Heart left ventricle (tissue), 16 donors: ENCODE data around the gene SHC3. TPM values are rescaled to one million over a fixed set of nuclear protein-coding genes. Genes with fewer than 3 reads are reported as not detected.

Experiments used
- ATAC-seq, 4 donors: fragments of 200-7000 bp; cut with Tn5 transposase; one replicate each; pipeline ENCODE4 v1.9.1; 2020 to 2022; ENCODE audit warnings: moderate library complexity in 4 of 4, mild to moderate bottlenecking in 3 of 4, moderate number of reproducible peaks in 1 of 4
- DNase-seq, 5 donors: peaks; one replicate each; pipeline ENCODE4 v3.0.0-alpha.2; 2020
- H3K27ac ChIP-seq, 12 donors: fragments of 200-600 bp; sonication (generic) in 4 of 12; one replicate each; pipeline versions ENCODE4 v1.5.0 to v1.8.0; 2016 to 2022; ENCODE audit warnings: mild to moderate bottlenecking in 2 of 12
- H3K27me3 ChIP-seq, 9 donors: fragments of 200-600 bp; sonication (generic) in 2 of 9; one replicate each; pipeline versions ENCODE4 v1.5.1 to v1.8.0; 2016 to 2022; ENCODE audit warnings: mild to moderate bottlenecking in 3 of 9
- H3K36me3 ChIP-seq, 9 donors: fragments of 200-600 bp; sonication (generic) in 2 of 9; one replicate each; pipeline versions ENCODE4 v1.5.0 to v1.8.0; 2018 to 2022; ENCODE audit warnings: mild to moderate bottlenecking in 2 of 9
- H3K4me1 ChIP-seq, 12 donors: fragments of 200-600 bp; sonication (generic) in 4 of 12; one replicate each; pipeline versions ENCODE4 v1.5.0 to v1.8.0; 2016 to 2022; ENCODE audit warnings: mild to moderate bottlenecking in 3 of 12
- H3K4me3 ChIP-seq, 12 donors: fragments of 200-600 bp; sonication (generic) in 4 of 12; one replicate each; pipeline versions ENCODE4 v1.5.0 to v1.8.0; 2017 to 2022; ENCODE audit warnings: mild to moderate bottlenecking in 9 of 12, moderate library complexity in 4 of 12
- H3K9me3 ChIP-seq, 12 donors: fragments of 200-600 bp; sonication (generic) in 4 of 12; one replicate each; pipeline versions ENCODE4 v1.5.0 to v1.8.0; 2016 to 2022; ENCODE audit warnings: mild to moderate bottlenecking in 1 of 12
- POLR2A ChIP-seq, 2 donors: fragments of 450-650 bp; IDR thresholded peaks; one replicate each; pipeline ENCODE4 v1.6.1; 2017; ENCODE audit warnings: antibody characterized with exemption in 2 of 2, mild to moderate bottlenecking in 2 of 2, moderate library complexity in 2 of 2
- WGBS, 4 donors: extraction: QIAGEN DNeasy Blood & Tissue Kit in 2 of 4; methylation state at CpG; one replicate each; pipeline versions ENCODE4 v1.1.5 to v1.1.7; 2013 to 2018; 5-methylcytosine and 5-hydroxymethylcytosine counted together
- intact Hi-C, 10 donors: fragments of 100-400 bp; cut with DNase I; formaldehyde crosslinking; loops; one replicate each; pipeline versions ENCODE4 v1.11.1 to v1.14.2; 2022
- polyA plus RNA-seq, 2 donors: library from polyadenylated mRNA; stranded (reverse); fragments of 200-250 nt; gene quantifications; one replicate each; pipeline ENCODE4 v1.2.3, GENCODE V29; 2013
- total RNA-seq, 9 donors: library from RNA; depleted of rRNA in 2 of 9; stranded (reverse); fragments of >200 nt in 2 of 9; fragmentation: NEBNext Ultra II Directional in 3 of 9; extraction: Animal tissue kit (Norgen Biotek cat#: 25700) in 3 of 9; gene quantifications; one replicate each; pipeline versions ENCODE4 v1.1.0 to v1.2.4, GENCODE V29; 2016 to 2023
- TF ChIP-seq, protein P1 (sequence below), 12 donors: fragments of 200-600 bp; sonication (generic) in 4 of 12; IDR thresholded peaks; one replicate each; pipeline versions ENCODE4 v1.5.0 to v1.8.0; 2018 to 2022; ENCODE audit warnings: antibody characterized with exemption in 12 of 12, mild to moderate bottlenecking in 5 of 12
- donor health status: ischemic (EF 13 %, LVEDD 7.1; RV severe dilation, severe dysfunction).
- donor health status: healthy with polysubstance abuse.
- donor health status: DM: no; HTN: yes; CAD: no.
- donor health status: DM: no; HTN: no; CAD: no.
- donor health status: ischemic (EF 25% LVEDD 6.9; RV normal size, moderate dysfunction).
- donor health status: ischemic (EF 25% LVEDD 5.7; RV mildly dilated, moderate dysfunction).
- donor health status: healthy.
- donor health status: DM: yes; HTN: yes; CAD: no.
- donor health status: ischemic (EF 35%, LVEDD 5.7; RV mildly dilated, moderate dysfunction).
- donor health status: nonischemic (EF 11% LVEDD 7.7; RV severe dilation, severe dysfunction).
- donor health status: DM: yes; HTN: yes; CAD: no.
- donor health status: PGD.
- donor health status: ischemic (EF 29% LVEDD 5.4; RV normal size, mild dysfunction).
- donor health status: nonischemic (EF 23%, LVEDD 6.1; RV moderate dilation, normal function).

The SHC3 gene
- total and polyA plus RNA-seq, 11 donors = 0.20 to 4.3 (median 0.52) TPM

DNA sequence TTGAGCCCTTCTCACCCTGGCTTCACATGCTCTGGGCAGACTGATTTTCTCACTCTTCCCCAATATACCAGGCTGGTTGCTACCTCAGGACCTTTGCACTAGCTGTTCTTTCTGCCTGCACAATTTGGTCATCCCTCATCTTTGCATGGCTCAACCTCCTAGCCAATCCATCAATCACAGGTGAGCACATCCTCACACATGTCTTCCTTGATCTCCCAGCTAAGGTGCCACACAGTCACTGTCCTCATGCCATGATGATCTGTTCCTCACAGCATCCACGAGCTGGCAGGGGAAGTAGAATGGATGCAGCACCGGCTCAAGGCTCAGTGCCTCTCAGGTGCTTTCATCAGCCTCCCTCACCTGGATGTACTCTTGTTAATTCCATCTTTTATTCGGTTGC, 218.0 kb downstream of the SHC3 start:
- H3K36me3 ChIP-seq = no peaks in the 10 kb centered on the region
- peaks cover 0 to 14% (median 0%) of the 10 kb centered on the region in 9 donors for H3K27me3 ChIP-seq
- H3K9me3 ChIP-seq = no peaks in the 10 kb centered on the region
- H3K4me1 ChIP-seq = peaks cover 0 to 3% (median 0%) of the 10 kb centered on the region in 12 donors
- H3K27ac ChIP-seq = no peak overlapping the region
- no peak overlapping the region for H3K4me3 ChIP-seq
- DNase-seq (no peak), ATAC-seq (no peak)
- TF ChIP-seq, protein P1, sequence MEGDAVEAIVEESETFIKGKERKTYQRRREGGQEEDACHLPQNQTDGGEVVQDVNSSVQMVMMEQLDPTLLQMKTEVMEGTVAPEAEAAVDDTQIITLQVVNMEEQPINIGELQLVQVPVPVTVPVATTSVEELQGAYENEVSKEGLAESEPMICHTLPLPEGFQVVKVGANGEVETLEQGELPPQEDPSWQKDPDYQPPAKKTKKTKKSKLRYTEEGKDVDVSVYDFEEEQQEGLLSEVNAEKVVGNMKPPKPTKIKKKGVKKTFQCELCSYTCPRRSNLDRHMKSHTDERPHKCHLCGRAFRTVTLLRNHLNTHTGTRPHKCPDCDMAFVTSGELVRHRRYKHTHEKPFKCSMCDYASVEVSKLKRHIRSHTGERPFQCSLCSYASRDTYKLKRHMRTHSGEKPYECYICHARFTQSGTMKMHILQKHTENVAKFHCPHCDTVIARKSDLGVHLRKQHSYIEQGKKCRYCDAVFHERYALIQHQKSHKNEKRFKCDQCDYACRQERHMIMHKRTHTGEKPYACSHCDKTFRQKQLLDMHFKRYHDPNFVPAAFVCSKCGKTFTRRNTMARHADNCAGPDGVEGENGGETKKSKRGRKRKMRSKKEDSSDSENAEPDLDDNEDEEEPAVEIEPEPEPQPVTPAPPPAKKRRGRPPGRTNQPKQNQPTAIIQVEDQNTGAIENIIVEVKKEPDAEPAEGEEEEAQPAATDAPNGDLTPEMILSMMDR (IDR thresholded peaks at IDR 0.05) = no peak
- no peak for TF ChIP-seq POLR2A (IDR thresholded peaks at IDR 0.05)
- intact Hi-C loops = no loop called here
- 79 to 99% (median 92%) methylated on average over 3 of the region's 3 CpGs for WGBS, 4 donors

DNA sequence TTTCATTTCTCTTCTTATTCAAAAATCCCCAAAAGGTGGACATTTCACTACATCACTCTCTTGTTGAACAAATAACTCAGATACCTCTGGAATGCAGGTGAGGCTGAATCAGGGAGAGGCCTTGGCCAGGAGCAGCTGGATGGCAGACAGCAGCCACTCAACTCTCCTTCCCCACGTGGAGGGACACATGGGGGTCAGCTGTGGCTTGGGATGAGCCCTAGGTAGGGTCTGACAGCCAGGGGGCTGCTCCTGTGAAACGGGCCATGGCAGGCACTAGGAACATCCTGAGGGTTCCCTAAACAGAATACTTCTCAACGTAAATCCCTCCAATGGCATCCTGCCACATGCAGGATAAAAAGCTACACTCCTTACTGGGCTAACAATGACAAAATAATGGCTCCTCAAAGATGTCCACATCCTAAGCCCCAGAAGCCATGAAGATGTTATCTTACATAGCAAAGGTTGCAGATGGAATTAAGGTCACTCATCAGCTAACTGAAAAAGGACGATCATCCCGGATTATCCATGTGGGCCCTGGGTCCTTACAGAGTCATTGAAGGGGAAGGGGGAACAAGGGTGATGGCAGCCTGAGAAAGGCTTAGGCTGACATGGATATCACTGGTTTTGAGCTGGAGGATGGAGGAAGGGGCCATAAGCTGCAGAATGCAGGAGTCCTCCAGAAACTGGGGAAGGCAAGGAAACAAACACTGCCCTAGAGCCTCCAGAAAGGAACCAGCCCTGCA, 218.7 kb downstream of the SHC3 start:
- Histone ChIP-seq H3K4me3 (no peak overlapping the region), H3K27me3 (peaks cover 0 to 15% (median 0%) of the 10 kb centered on the region in 9 donors), H3K4me1 (no peaks in the 10 kb centered on the region), H3K9me3 (no peaks in the 10 kb centered on the region), H3K36me3 (no peaks in the 10 kb centered on the region), H3K27ac (no peak overlapping the region)
- no peak for TF ChIP-seq POLR2A (IDR thresholded peaks at IDR 0.05)
- TF ChIP-seq, protein P1 (IDR thresholded peaks at IDR 0.05) = no peak
- intact Hi-C loops = no loop called here
- no peak for ATAC-seq
- no peak for DNase-seq
- 82 to 92% (median 91%) methylated on average over 3 to 5 of the region's 5 CpGs for WGBS, 4 donors

DNA sequence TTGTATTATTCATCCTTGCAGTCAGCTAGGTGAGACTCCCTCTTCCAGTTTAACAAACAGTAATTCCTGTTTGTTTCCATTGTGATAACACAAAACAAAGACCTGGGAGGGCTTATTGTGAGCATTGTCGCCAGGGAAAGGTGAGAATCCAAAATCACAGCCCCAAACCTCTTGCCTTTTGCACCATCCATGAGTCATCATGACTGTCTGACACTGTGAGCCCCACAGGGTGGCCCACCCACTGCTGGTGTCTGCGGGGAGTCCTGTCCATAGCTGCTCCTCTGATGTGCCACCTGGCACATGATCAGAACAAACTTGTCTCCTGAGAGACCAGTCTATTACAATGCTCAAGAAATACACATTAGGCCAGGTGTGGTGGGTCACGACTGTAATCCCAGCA, 221.1 kb downstream of the SHC3 start:
- intact Hi-C loops = no loop called here
- TF ChIP-seq, protein P1 (IDR thresholded peaks at IDR 0.05) = no peak
- TF ChIP-seq POLR2A (IDR thresholded peaks at IDR 0.05) = no peak
- DNase-seq = no peak
- ATAC-seq = no peak
- Histone ChIP-seq H3K4me3 (no peak overlapping the region), H3K27me3 (peaks cover 0 to 15% (median 0%) of the 10 kb centered on the region in 9 donors), H3K4me1 (peaks cover 0 to 16% (median 5%) of the 10 kb centered on the region in 12 donors), H3K27ac (no peak overlapping the region), H3K9me3 (no peaks in the 10 kb centered on the region), H3K36me3 (no peaks in the 10 kb centered on the region)
- WGBS, 4 donors = 87 to 92% (median 89%) methylated on average over 2 to 3 of the region's 3 CpGs

Other genes starting within 250 kb of the SHC3 start
- 10 to 100 TPM in 7 of 9 donors, 1 to 10 TPM in 2; 7.4 to 50.3 (median 29.6) TPM for gene S1PR3, start 187.3 kb downstream of the SHC3 start, total RNA-seq
- 10 to 100 TPM; 13.9 to 14.1 TPM for gene S1PR3, start 187.3 kb downstream of the SHC3 start, polyA plus RNA-seq
- gene CKS2, start 132.4 kb upstream of the SHC3 start, total RNA-seq = 10 to 100 TPM in 1 of 9 donors, 1 to 10 TPM in 8; 2.2 to 17.1 (median 5.4) TPM
- gene CKS2, start 132.4 kb upstream of the SHC3 start, polyA plus RNA-seq = 10 to 100 TPM in 1 of 2 donors, 1 to 10 TPM in 1; 9.5 to 37.9 TPM
- 10 to 100 TPM; 13.0 to 25.3 (median 15.5) TPM for gene SECISBP2, start 139.7 kb upstream of the SHC3 start, total RNA-seq
- gene SECISBP2, start 139.7 kb upstream of the SHC3 start, polyA plus RNA-seq = 10 to 100 TPM; 13.9 to 27.5 TPM